RKO (cell line): ENCODE measurements around the gene PCNX2.

ENCODE experiments used
- DNase-seq: peaks from one replicate; pipeline ENCODE4 v3.0.0-alpha.2; 2016; ENCODE audit warnings: low spot score

Gene PCNX2

GRCh38 chr1:233057836-233058235 is 237.7 kb downstream of the PCNX2 start:
- DNase-seq: no peak

- DNase-seq: no peak
Measured at GRCh38 chr1:233055879-233056641, 239.5 kb downstream of the PCNX2 start.

- no peak for DNase-seq
Measured at GRCh38 chr1:233045588-233045987, 249.9 kb downstream of the PCNX2 start.

- no peak for DNase-seq
Measured at GRCh38 chr1:233042834-233043233, 252.7 kb downstream of the PCNX2 start.

GRCh38 chr1:233040494-233040893 is 255.0 kb downstream of the PCNX2 start:
- no peak for DNase-seq

- no peak for DNase-seq
Measured at GRCh38 chr1:233038581-233038980, 256.9 kb downstream of the PCNX2 start.

GRCh38 chr1:233037843-233038242 is 257.7 kb downstream of the PCNX2 start:
- DNase-seq: no peak

GRCh38 chr1:233034836-233035235 is 260.7 kb downstream of the PCNX2 start:
- DNase-seq: no peak

- no peak for DNase-seq
Measured at GRCh38 chr1:233033361-233033760, 262.2 kb downstream of the PCNX2 start.

- DNase-seq: no peak
Measured at GRCh38 chr1:233032916-233033315, 262.6 kb downstream of the PCNX2 start.

- DNase-seq: no peak
Measured at GRCh38 chr1:233031521-233031920, 264.0 kb downstream of the PCNX2 start.

- no peak for DNase-seq
Measured at GRCh38 chr1:233027046-233027445, 268.5 kb downstream of the PCNX2 start.

GRCh38 chr1:233025567-233025966 is 270.0 kb downstream of the PCNX2 start:
- DNase-seq: no peak

- no peak for DNase-seq
Measured at GRCh38 chr1:233025157-233025556, 270.4 kb downstream of the PCNX2 start.

- DNase-seq: no peak
Measured at GRCh38 chr1:233024199-233024598, 271.3 kb downstream of the PCNX2 start.

GRCh38 chr1:233022246-233022645 is 273.3 kb downstream of the PCNX2 start:
- no peak for DNase-seq

GRCh38 chr1:233020426-233020825 is 275.1 kb downstream of the PCNX2 start:
- DNase-seq: no peak

- no peak for DNase-seq
Measured at GRCh38 chr1:233019778-233020325, 275.7 kb downstream of the PCNX2 start.

GRCh38 chr1:233019083-233019482 is 276.4 kb downstream of the PCNX2 start:
- no peak for DNase-seq

- DNase-seq: no peak
Measured at GRCh38 chr1:233016798-233017197, 278.7 kb downstream of the PCNX2 start.

- no peak for DNase-seq
Measured at GRCh38 chr1:233015965-233016364, 279.6 kb downstream of the PCNX2 start.

- no peak for DNase-seq
Measured at GRCh38 chr1:233012021-233012420, 283.5 kb downstream of the PCNX2 start.

- DNase-seq: no peak
Measured at GRCh38 chr1:233010146-233010545, 285.4 kb downstream of the PCNX2 start.

GRCh38 chr1:233006541-233006973 is 289.0 kb downstream of the PCNX2 start:
- DNase-seq: no peak
